NCI-H226 (cell line): ENCODE data around the gene ACKR1.

Experiments
- DNase-seq: peaks from one replicate; pipeline ENCODE4 v3.0.0-alpha.2; 2015

Gene ACKR1

DNA sequence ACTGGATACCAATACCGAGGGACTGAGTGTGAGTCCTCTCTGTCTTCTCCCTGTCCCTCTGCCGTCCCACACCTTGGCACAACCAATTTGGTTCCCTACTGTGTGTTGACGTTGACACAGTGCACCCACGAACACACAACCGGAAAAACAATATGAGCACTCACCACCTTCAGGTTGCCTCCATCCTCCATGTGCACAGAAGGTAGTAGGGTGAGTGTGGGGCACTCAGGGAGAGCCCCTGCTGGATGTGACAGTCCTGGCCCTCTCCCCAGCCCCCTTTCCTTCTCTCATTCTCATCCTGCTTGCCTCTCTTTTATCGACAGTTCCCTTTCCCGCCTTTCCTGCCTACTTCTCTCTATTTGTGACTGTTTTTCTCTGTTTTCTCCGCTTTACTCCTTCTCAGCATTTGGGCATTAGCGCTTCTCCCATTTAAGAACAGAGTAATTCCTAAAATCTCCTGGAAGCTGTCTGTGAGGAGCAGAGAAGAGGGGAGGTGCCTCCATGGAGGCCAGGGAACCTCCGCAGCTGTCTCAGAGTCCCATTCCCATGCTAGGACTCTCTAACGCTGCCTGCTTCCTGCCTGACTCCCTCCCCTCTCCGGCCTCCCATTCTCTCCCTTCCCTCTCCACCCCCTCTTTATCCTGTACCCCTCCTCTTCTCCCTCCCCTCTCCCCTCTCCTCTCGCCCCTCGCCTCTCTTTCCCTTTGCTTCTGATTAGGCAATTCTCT is 16.9 kb upstream of the ACKR1 start:
- no peak for DNase-seq

DNA sequence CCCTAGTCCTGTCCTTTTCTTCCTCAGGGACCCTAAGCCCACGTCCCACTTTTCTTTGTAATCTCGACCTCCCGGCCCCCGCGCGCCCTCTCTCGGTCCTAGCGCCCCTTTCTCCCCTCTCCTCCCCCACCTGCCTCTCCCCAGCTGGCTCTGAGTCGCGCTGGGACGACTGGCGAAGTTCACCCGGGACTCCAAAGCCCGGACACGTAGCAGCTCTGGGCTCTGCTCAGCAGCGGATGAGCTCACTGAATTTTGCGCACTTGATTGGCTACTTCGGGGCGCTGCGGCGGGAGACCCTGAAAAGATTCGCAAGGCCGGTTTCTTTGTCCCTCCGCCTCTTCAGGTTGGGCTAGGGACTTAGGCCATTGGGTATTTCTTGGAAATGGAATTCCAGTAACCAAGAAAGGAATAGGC is 16.3 kb upstream of the ACKR1 start:
- DNase-seq = no peak

DNA sequence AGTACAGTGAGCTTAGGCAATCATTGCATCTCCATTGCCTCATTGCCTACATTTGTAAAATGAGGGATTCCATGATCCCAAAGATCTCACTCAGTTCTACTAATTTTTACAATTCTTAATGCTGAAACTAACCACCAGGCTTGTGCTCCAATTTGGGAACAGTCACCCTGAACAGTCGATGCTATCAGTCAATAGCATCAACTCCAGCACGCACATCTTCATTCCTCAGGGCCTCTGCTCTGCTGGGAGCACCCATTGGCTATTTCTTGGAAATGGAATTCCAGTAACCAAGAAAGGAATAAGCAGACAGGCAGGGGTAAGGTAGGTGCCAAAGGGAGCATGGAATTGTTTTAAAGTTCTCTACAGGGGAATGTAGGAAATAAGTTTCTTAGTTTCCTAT is 14.2 kb upstream of the ACKR1 start:
- no peak for DNase-seq

DNA sequence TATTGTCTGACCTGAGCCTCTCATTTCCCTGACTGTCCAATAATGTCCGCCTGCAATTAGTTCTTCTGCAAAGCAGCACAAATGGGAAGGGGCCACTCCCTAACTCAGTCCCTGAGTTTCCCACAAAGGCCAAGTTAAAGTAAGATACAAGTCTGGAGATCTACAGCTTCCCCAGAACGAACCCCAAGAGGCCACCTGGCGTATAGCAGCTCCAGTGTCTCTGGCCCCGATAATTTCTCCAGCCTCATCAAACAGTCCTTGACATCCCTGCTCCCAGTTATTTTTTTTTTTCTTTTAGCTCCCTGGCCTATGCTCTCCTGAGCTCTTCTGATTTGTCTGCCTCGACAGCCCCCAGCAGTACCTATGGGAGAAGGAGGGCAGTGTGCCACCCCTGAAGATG is 8.1 kb upstream of the ACKR1 start:
- no peak for DNase-seq

DNA sequence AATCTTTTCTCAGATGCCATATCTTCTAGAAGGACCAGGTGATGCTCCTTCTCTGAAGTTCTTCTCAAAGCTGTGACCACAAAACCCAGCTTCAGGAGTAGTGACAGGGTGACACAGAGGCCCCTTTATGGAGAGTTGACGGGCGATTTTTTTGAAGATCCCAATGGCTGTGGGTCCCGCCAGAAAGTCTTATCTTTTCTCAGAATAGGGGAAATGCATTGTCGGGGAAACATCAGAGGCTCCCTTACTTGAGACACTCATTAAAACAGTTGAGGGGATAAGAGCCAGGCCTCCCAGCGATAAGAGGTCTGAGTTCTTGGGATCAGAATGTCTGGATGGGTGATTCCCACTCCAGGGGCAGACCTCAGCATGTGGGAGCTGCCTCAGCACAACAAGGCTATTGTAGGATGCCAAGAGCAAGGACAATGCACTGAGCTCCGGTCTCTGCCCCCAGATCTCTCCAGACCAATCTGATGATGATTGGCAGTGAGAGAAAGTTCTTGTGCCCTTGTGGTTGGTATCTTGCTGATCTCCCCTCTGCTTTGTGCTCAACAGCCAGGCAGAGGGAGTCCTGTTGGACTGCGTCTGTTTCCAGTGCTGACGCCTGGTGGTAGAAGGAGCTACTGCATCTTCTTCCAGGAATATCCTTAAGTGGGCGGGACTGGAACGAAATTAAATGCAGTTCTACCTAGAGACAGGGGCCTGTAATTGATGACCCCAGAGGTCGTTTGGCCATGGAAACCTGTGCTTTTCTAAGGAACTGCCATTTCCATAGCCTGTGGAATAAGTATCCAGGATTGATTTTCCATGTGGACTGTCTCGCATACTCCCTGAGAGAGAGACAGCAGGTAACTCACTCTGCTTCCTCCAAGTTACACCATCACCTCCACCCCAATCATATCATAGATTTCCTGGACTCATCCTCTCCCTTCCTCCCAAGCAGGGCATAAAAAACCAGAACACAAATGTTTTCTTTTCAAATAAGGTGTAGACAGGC is 6.8 kb upstream of the ACKR1 start:
- peak; percentile 57 for DNase-seq

DNA sequence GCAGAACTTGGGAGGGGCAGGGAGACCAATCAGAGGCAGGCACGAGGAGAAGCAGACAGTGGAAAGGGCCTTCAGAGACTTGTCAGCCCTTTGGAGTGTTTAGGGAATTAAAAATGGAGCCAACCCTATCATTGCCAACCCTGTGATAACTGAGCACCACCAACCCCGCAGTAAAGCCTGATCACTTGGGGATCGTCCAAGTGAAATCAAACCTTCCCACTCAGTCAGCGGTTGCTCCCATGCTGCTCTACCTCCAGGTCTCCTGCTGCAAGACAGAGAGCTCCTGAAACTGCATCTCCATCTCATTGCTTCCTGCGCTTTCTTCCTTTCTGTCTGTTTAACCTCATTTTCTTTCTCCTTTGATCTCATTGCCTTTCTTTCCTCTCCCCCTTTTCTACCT is 4.8 kb upstream of the ACKR1 start:
- DNase-seq = no peak

DNA sequence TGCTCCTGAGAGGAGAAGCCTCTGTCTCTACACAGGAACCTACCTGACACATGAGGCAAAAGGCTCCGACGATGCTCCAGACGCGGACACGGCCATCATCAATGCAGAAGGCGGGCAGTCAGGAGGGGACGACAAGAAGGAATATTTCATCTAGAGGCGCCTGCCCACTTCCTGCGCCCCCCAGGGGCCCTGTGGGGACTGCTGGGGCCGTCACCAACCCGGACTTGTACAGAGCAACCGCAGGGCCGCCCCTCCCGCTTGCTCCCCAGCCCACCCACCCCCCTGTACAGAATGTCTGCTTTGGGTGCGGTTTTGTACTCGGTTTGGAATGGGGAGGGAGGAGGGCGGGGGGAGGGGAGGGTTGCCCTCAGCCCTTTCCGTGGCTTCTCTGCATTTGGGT is 3.9 kb upstream of the ACKR1 start:
- DNase-seq = no peak

DNA sequence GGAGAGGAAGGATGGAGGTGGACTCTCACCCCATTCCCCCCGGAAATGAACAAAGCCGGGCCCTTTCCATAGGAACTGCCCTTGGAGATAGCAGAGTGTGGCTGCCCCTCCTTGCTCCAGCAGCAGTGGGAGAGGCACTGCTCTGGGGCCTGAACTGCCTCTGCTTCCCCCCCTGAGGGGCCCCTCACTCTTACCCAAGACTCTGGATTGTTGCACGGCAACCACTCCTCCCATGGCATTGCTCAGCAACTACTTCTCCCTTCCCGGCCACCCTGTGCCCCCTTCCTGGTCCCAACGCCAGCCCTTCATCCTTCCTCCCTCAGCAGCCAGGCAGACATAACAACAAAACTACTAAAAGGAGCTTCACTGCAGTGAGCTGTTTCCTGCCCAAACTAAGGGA is 3.0 kb upstream of the ACKR1 start:
- no peak for DNase-seq

DNA sequence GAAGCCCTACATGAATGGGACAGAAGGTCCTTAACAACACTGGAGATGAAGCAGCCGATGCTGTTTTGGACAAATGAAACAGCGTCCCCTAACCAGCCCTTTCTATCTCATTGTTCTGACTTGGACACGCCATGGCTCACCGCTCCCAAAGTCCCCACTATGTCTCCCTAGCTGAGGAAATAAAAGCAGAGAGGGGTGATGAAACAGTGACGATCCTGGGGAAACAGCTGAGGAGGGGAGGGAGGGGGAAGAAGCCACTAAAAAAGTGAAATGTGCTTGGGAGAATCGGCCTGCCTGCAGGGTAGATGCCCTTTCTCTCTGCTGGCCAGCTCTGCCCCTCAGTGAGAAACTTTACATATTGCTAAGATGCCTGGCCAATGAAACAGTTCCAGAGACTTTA is 1.1 kb upstream of the ACKR1 start:
- no peak for DNase-seq

DNA sequence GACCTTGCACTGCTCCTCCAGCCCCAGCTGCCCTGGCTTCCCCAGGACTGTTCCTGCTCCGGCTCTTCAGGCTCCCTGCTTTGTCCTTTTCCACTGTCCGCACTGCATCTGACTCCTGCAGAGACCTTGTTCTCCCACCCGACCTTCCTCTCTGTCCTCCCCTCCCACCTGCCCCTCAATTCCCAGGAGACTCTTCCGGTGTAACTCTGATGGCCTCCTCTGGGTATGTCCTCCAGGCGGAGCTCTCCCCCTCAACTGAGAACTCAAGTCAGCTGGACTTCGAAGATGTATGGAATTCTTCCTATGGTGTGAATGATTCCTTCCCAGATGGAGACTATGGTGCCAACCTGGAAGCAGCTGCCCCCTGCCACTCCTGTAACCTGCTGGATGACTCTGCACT is 550 bp downstream of the ACKR1 start:
- no peak for DNase-seq

DNA sequence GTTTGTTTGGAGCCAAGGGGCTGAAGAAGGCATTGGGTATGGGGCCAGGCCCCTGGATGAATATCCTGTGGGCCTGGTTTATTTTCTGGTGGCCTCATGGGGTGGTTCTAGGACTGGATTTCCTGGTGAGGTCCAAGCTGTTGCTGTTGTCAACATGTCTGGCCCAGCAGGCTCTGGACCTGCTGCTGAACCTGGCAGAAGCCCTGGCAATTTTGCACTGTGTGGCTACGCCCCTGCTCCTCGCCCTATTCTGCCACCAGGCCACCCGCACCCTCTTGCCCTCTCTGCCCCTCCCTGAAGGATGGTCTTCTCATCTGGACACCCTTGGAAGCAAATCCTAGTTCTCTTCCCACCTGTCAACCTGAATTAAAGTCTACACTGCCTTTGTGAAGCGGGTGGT is 1.4 kb downstream of the ACKR1 start:
- no peak for DNase-seq

DNA sequence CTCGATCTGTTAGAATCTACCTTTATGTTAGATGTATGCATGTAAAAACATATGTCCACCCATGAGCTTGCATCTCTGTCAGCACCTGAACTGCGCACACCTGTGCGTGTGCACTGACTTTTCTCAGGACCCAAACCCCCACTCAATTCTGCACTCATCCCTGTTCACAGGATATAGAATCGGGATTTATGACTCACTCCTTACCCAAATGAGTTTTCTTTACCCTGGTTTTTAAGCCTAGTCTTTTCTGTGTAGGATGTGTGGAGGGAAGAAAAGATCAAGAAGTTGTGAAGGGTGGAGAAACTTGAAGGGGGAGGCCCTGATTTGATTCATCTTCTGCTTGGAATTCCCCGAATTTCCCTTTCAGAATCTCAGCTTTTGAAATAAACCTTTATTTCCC is 2.4 kb downstream of the ACKR1 start:
- DNase-seq = no peak

DNA sequence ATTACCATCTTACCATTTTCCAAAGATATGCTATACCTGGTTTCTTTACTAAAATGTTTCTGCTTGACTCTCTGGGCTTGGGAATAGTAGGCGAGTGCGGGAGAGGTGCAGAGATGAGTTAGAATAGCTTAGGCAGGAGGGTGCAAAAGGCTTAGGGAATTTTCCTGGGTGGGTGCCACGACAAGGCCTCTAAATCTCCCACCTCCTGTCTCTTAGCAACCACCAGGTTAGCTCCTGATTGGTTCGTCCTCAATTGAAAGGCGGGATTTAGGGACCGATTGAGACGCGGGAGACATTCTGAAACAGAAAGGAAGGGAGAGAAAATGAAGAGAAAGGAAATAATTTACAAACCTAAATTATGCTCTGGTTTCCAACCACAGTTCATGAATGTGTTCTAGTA is 3.1 kb downstream of the ACKR1 start:
- no peak for DNase-seq

DNA sequence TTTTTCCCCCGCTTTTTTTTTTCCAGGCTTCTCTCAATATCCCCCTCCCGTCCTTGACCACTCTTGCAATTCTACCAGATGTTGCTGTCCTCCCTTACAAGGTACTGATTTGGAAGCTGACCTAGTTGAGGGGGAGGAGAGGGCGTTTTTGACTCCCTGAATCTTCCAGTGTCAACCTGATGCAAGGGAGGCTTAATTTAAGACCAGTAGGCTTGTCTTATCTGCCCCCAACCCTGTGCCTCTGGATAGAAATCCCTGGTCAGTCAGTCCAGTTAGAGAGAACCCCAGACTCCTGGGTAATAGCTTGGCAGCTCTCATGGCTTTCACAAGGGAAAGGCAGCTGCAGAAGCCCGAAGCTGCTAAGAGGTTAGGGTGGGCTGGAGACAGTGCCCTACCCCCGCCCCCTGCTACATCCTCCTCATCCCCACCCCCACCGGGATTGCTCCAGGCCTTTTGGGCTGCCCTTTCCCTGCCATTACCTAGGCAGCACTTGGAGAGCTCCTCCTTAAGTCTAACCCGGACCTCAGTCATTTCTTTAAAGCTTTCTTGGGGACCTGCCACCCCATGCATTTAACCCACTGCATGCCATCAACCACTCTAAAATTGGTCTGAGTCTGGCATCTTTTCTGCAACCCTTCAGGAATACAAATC is 3.6 kb downstream of the ACKR1 start:
- DNase-seq = no peak

DNA sequence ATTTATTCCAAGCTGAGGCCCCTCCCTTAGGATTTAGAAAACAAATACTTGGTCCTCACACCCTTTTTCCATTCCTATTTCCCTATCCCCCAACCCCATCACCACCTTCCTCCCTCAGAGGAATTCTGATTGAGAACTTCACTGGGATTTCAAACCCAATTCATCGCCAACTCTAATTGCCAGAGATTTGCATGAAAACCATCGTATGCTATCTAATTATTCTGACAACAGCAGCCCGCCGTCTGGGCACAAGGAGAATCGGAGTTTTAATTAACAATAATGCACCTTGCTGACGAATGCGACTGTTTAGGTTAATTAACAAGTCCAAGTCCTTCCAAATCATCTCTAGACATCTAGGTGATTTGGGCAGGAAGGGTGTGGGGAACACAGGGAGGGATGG is 4.4 kb downstream of the ACKR1 start:
- no peak for DNase-seq

DNA sequence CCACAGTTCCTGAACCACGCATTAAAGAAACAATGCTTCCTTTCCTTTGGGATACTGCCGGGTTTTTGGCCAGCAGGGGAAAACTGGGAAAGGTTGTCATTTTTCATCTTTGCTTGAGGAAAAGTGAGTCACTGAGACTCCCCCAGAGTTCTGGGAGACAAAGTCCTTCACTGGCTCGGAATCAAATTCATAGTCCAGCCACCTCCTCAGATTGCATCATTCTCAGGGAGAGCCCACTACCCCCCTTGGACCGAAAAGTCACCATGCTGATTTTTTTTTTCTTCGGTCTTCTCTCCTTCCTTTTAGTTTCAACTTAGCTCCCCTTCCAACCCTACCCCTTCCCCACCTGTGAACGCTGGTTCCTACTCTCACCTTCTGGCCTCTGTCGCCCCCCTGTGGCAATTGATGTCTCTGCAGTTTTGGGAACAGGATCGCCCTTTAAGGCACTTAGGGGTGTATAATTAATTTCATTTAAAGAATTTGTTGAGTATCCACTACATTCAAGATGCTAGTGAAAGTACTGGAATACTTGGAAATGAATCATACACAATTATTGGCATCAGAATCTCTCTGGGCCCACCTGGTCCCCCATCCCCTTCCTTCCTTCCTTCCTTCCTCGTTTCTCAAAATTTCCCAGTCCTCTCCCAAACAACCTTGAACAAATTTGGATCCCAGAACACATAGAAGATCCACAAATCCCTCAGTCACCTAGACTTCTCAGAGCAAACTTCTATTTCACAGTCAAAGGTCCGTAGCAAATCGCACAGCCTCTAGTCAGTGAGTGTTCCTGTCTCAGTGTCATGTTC is 6.9 kb downstream of the ACKR1 start:
- DNase-seq = peak; percentile 72

DNA sequence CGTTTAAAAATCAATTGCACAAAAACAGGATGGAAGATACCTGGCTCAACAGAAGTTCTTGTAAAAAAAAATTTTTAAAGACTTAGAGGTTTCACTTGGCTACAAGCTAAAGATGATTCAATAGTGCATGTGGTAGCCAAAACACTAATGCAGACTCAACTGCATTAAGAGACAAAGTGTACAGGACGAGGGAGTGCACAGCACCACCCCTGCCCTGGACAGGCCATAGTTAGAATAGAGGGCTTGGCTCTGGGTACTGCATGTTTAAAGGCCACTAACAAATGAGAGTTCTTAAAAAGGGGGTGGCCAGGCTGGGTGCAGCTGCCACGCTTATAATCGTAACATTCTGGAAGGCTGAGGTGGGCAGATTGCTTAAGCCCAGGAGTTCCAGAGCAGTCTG is 7.9 kb downstream of the ACKR1 start:
- no peak for DNase-seq

DNA sequence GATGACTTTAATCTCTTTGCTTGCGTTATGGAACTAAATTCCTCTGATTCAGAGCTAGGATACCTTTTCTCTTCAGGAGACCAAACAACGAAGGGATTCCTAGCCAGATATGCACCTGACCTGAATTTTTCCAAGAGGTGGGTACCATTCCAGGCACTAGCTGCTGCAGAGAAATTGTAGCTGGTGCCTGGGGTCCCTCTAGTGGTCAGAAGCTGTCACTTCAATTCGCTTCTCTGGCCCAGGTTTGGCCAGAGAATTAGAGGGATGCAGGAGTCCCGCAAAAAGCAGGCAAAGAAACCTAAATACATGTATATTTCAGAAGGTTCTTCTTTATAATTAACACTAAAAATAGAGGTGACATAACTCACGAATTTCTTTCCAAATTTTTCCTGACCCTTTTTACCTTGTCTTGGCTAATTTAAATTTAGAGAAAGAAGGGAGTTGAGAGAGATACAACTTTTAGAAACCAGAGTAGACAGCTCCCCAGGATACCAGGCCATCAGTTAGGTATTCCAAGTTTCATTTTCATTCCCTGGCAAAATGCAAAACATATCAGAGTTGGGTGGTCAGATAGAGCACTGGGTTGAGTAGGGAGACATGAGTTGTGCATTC is 9.6 kb downstream of the ACKR1 start:
- no peak for DNase-seq

DNA sequence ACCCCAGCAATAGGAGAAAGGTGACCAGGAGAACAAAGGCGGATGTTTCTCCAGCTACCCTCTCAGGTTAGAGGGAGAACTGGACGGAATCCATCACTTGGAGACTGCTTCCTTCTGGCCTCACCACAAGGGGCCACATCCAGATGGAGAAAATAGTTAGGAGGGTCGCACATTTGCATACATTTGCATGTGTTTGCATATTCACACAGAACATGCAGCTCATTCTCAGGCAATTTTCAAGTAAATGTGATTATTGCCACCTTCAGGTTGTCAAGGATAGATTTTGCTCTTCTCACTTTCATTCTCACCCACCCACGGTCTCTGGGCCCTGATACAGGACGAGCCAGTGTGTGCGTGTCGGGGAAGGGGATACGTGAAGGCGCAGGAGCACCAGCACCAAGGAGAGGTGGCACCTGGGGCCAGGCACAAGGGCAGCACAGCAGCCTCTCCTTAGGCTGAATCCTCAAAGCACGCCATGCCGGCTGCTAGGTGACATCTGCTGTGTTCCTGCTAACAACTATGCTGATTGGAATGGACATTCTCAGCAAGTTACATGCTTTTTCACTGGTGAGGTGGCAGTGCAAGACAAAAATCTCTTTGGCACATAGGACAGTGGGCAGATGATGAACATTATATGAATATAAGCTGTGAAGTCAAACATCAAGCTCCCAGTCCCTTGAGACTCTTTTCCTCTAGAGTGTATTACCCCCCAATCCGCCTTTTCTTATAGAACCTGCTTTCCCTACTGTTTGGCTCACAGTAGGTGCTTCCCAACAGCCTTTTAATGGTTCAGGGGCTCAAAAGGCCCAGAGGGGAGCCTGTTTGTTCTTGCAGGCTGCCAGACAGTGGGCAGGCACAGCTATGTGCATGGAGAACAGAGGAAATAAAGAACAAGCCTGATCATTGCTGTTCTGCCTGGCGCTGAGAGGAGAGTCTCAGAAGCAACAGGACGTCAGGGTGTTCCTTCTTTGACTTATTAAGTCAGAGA is 14.3 kb downstream of the ACKR1 start:
- no peak for DNase-seq

DNA sequence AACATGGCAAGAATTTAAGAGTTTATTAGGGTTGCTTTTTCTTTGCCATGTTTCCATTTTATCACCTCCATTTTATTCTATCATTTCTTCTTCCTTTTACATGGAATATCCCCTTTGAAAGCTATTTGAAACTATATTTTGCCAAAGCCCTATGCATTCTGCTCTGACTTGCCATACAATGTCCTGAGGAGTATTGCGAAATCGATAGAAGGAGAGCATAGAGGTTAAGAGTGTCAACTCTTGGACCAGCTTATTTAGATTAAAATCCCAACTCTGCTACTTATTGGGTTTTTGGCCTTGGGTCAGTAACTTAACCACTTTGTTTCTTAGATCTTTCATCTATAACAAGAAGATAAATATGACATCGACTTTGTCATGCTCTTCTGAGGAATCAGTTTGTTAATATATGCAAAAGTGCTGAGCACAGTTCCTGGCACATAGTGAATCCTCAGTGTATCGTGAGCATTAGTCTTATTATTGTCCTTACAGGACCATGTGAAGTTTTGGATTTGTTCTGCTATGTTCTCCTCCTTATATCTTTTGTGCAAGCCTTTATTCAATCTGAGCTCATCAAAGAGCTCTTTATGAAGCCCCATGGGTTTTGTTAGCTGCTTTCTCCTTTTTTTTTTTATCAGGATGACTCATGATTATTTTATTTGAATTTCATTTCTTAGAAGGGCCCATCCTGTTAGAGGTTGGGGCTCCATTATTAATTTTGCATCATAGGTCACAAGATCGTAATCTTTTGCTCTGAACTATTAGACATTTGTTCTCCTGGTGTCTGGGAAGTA is 17.6 kb downstream of the ACKR1 start:
- DNase-seq = no peak
